HepG2 (cell line): ENCODE measurements around the gene SH3YL1. TPM values are rescaled to one million over a fixed set of nuclear protein-coding genes. Genes with fewer than 3 reads are reported as not detected.
A peak's percentile ranks its signal among the peaks of the same experiment; 100 is the strongest.

Experiments
- ARHGAP35 ChIP-seq: sonication (generic); formaldehyde crosslinking; IDR thresholded peaks from 2 replicates; pipeline ENCODE4 v1.9.0; 2022; ENCODE audit warnings: mild to moderate bottlenecking, inconsistent platforms, moderate library complexity, missing genetic modification reagents, borderline replicate concordance
- HOXA3 ChIP-seq: sonication (generic); formaldehyde crosslinking; IDR thresholded peaks from 2 replicates; pipeline ENCODE4 v1.5.0; 2020; ENCODE audit warnings: missing genetic modification reagents
- MIXL1 ChIP-seq: IDR thresholded peaks from 2 replicates; pipeline ENCODE4 v1.6.1; 2016
- MTA3 ChIP-seq: sonication (generic); formaldehyde crosslinking; IDR thresholded peaks from 2 replicates; pipeline ENCODE4 v1.4.0; 2020; ENCODE audit warnings: missing genetic modification reagents
- PCBP2 ChIP-seq: fragments of 200-400 bp; formaldehyde crosslinking; optimal IDR thresholded peaks from 2 replicates; pipeline ENCODE3; 2018; ENCODE audit warnings: low read length, low read depth; ENCODE audit not compliant: poor library complexity, severe bottlenecking
- RBFOX2 ChIP-seq: fragments of 200-400 bp; formaldehyde crosslinking; IDR thresholded peaks from 2 replicates; pipeline ENCODE4 v1.6.1; 2017; ENCODE audit warnings: low read depth, mild to moderate bottlenecking, low read length
- SPEN ChIP-seq: sonication (generic); formaldehyde crosslinking; IDR thresholded peaks from 2 replicates; pipeline ENCODE4 v1.5.1; 2020; ENCODE audit warnings: low read depth, mild to moderate bottlenecking, missing genetic modification reagents
- TBX2 ChIP-seq: sonication (generic); formaldehyde crosslinking; IDR thresholded peaks from 2 replicates; pipeline ENCODE4 v1.5.0; 2020; ENCODE audit warnings: missing genetic modification reagents, mild to moderate bottlenecking, borderline replicate concordance
- U2AF1 ChIP-seq: fragments of 200-400 bp; formaldehyde crosslinking; optimal IDR thresholded peaks from 2 replicates; pipeline ENCODE3; 2017; ENCODE audit warnings: mild to moderate bottlenecking, low read depth, low read length
- ZNF337 ChIP-seq: sonication (generic); formaldehyde crosslinking; IDR thresholded peaks from 2 replicates; pipeline ENCODE4 v1.5.1; 2020; ENCODE audit warnings: missing genetic modification reagents, low read depth, mild to moderate bottlenecking, borderline replicate concordance
- ZNF441 ChIP-seq: sonication (generic); formaldehyde crosslinking; IDR thresholded peaks from 2 replicates; pipeline ENCODE4 v1.7.0; 2021; ENCODE audit warnings: missing genetic modification reagents, borderline replicate concordance
- ZNF570 ChIP-seq: sonication (generic); formaldehyde crosslinking; IDR thresholded peaks from 2 replicates; pipeline ENCODE4 v1.4.0; 2020; ENCODE audit warnings: mild to moderate bottlenecking, missing genetic modification reagents, borderline replicate concordance
- ZNF781 ChIP-seq: sonication (generic); formaldehyde crosslinking; IDR thresholded peaks from 2 replicates; pipeline ENCODE4 v1.5.1; 2020; ENCODE audit warnings: borderline replicate concordance, mild to moderate bottlenecking, missing genetic modification reagents; ENCODE audit errors: not compliant biosample characterization
- polyA plus RNA-seq, 8 experiments: library from polyadenylated mRNA; depleted of rRNA in 3 of 8; stranded (reverse) in 7 of 8; unstranded in 1 of 8; fragments of >200 nt; fragmentation: Illumina TruSeq in 4 of 8; extraction: Trizol in 4 of 8; gene quantifications; 2 replicates each; pipeline versions ENCODE4 v1.2.1 to v1.2.3, GENCODE V29; 2011 to 2016; ENCODE audit warnings: low read depth in 4 of 8, missing spikeins in 1 of 8, mixed read lengths in 1 of 8; ENCODE audit not compliant: insufficient read depth in 1 of 8
- total RNA-seq, 5 experiments: library from RNA; depleted of rRNA; stranded (reverse); fragments of >200 nt; fragmentation: Illumina TruSeq; extraction: Trizol; gene quantifications; 2 replicates each; pipeline ENCODE4 v1.2.3, GENCODE V29; 2016; ENCODE audit warnings: low read depth in 1 of 5
- TF ChIP-seq, protein P1 (sequence below): sonication (generic); IDR thresholded peaks from 2 replicates; pipeline ENCODE4 v1.6.1; 2016; ENCODE audit warnings: low read depth, borderline replicate concordance
- TF ChIP-seq, protein P2 (sequence below): IDR thresholded peaks from 2 replicates; pipeline ENCODE4 v1.6.1; 2018; ENCODE audit warnings: missing genetic modification reagents
- TF ChIP-seq, protein P3 (sequence below): sonication (generic); formaldehyde crosslinking; IDR thresholded peaks from 2 replicates; pipeline ENCODE4 v1.5.0; 2020; ENCODE audit warnings: mild to moderate bottlenecking, missing genetic modification reagents, borderline replicate concordance
- TF ChIP-seq, protein P4 (sequence below): sonication (generic); formaldehyde crosslinking; IDR thresholded peaks from 2 replicates; pipeline ENCODE4 v1.4.0; 2020; ENCODE audit warnings: missing genetic modification reagents; ENCODE audit errors: not compliant biosample characterization
- TF ChIP-seq, protein P5 (sequence below): sonication (generic); formaldehyde crosslinking; IDR thresholded peaks from 2 replicates; pipeline ENCODE4 v1.8.1; 2023; ENCODE audit warnings: missing genetic modification reagents, inconsistent platforms, borderline replicate concordance
- TF ChIP-seq, protein P6 (sequence below): sonication (generic); formaldehyde crosslinking; IDR thresholded peaks from 2 replicates; pipeline ENCODE4 v1.4.0; 2020; ENCODE audit warnings: mild to moderate bottlenecking, missing genetic modification reagents

The SH3YL1 gene
- total and polyA plus RNA-seq, 2 of the 13 experiments (the other 11 are each of a cell fraction or from before 2014, with no cell fraction given): 13.0 to 48.2 TPM

DNA sequence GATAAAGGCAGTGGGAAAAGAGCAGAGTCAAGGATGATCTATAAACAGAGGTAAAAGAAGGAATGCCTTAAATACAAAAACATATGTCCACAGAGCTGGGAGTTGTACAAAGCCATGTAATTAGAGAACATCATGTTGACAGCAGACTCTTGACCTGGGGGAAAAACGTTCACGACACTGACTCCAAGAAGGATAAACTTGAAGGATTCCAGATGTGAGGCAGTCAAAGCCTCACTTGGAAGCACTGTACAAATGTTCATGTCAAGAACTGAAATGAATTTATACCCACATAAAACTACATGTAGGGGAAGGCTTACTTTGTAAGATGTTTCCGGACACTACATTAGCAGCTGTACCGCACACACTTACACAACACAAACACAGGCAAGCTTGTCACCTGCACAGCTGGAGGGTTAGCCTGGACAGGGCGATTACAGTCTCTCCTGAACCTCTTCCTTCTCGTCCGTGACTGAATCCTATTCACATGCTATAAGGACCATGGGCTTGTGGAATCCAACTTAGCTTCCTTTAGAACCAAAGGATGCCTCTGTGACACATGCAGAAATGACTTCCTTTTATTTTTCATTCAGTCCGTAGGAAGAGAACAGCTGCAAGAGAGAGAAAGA, 88.6 kb downstream of the SH3YL1 start (continued):
- TF ChIP-seq U2AF1: no peak
- TF ChIP-seq, protein P1, sequence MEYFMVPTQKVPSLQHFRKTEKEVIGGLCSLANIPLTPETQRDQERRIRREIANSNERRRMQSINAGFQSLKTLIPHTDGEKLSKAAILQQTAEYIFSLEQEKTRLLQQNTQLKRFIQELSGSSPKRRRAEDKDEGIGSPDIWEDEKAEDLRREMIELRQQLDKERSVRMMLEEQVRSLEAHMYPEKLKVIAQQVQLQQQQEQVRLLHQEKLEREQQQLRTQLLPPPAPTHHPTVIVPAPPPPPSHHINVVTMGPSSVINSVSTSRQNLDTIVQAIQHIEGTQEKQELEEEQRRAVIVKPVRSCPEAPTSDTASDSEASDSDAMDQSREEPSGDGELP: peak; percentile 73
- TF ChIP-seq ZNF337: 0 out of 2 replicates have a peak, but pooled peaks have one; percentile 13
- TF ChIP-seq, protein P2, sequence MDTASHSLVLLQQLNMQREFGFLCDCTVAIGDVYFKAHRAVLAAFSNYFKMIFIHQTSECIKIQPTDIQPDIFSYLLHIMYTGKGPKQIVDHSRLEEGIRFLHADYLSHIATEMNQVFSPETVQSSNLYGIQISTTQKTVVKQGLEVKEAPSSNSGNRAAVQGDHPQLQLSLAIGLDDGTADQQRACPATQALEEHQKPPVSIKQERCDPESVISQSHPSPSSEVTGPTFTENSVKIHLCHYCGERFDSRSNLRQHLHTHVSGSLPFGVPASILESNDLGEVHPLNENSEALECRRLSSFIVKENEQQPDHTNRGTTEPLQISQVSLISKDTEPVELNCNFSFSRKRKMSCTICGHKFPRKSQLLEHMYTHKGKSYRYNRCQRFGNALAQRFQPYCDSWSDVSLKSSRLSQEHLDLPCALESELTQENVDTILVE (CRISPR knock-in tag): no peak
- TF ChIP-seq, protein P3, sequence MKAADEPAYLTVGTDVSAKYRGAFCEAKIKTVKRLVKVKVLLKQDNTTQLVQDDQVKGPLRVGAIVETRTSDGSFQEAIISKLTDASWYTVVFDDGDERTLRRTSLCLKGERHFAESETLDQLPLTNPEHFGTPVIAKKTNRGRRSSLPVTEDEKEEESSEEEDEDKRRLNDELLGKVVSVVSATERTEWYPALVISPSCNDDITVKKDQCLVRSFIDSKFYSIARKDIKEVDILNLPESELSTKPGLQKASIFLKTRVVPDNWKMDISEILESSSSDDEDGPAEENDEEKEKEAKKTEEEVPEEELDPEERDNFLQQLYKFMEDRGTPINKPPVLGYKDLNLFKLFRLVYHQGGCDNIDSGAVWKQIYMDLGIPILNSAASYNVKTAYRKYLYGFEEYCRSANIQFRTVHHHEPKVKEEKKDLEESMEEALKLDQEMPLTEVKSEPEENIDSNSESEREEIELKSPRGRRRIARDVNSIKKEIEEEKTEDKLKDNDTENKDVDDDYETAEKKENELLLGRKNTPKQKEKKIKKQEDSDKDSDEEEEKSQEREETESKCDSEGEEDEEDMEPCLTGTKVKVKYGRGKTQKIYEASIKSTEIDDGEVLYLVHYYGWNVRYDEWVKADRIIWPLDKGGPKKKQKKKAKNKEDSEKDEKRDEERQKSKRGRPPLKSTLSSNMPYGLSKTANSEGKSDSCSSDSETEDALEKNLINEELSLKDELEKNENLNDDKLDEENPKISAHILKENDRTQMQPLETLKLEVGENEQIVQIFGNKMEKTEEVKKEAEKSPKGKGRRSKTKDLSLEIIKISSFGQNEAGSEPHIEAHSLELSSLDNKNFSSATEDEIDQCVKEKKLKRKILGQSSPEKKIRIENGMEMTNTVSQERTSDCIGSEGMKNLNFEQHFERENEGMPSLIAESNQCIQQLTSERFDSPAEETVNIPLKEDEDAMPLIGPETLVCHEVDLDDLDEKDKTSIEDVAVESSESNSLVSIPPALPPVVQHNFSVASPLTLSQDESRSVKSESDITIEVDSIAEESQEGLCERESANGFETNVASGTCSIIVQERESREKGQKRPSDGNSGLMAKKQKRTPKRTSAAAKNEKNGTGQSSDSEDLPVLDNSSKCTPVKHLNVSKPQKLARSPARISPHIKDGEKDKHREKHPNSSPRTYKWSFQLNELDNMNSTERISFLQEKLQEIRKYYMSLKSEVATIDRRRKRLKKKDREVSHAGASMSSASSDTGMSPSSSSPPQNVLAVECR (CRISPR knock-in tag): 0 out of 2 replicates have a peak, but pooled peaks have one; percentile 10
- TF ChIP-seq ZNF781 (CRISPR knock-in tag): no peak
- no peak for TF ChIP-seq RBFOX2
- TF ChIP-seq, protein P4, sequence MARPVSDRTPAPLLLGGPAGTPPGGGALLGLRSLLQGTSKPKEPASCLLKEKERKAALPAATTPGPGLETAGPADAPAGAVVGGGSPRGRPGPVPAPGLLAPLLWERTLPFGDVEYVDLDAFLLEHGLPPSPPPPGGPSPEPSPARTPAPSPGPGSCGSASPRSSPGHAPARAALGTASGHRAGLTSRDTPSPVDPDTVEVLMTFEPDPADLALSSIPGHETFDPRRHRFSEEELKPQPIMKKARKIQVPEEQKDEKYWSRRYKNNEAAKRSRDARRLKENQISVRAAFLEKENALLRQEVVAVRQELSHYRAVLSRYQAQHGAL: no peak
- TF ChIP-seq MTA3 (CRISPR knock-in tag): no peak
- TF ChIP-seq SPEN (CRISPR knock-in tag): 0 out of 2 replicates have a peak, but pooled peaks have one; percentile 0
- TF ChIP-seq, protein P5, sequence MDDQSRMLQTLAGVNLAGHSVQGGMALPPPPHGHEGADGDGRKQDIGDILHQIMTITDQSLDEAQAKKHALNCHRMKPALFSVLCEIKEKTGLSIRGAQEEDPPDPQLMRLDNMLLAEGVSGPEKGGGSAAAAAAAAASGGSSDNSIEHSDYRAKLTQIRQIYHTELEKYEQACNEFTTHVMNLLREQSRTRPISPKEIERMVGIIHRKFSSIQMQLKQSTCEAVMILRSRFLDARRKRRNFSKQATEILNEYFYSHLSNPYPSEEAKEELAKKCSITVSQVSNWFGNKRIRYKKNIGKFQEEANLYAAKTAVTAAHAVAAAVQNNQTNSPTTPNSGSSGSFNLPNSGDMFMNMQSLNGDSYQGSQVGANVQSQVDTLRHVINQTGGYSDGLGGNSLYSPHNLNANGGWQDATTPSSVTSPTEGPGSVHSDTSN (CRISPR knock-in tag): no peak
- no peak for TF ChIP-seq MIXL1 (CRISPR knock-in tag)
- TF ChIP-seq TBX2 (CRISPR knock-in tag): no peak
- no peak for TF ChIP-seq PCBP2
- TF ChIP-seq HOXA3 (CRISPR knock-in tag): no peak
- 0 out of 2 replicates have a peak, but pooled peaks have one; percentile 2 for TF ChIP-seq ZNF441 (CRISPR knock-in tag)
- TF ChIP-seq ZNF570 (CRISPR knock-in tag): no peak
- TF ChIP-seq, protein P6, sequence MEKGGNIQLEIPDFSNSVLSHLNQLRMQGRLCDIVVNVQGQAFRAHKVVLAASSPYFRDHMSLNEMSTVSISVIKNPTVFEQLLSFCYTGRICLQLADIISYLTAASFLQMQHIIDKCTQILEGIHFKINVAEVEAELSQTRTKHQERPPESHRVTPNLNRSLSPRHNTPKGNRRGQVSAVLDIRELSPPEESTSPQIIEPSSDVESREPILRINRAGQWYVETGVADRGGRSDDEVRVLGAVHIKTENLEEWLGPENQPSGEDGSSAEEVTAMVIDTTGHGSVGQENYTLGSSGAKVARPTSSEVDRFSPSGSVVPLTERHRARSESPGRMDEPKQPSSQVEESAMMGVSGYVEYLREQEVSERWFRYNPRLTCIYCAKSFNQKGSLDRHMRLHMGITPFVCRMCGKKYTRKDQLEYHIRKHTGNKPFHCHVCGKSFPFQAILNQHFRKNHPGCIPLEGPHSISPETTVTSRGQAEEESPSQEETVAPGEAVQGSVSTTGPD (CRISPR knock-in tag): no peak
- no peak for TF ChIP-seq ARHGAP35 (CRISPR knock-in tag)
